Colonic mucosa (tissue), 4 donors: ENCODE results near the gene SSTR3. TPM values are rescaled to one million over a fixed set of nuclear protein-coding genes. Genes with fewer than 3 reads are reported as not detected.

Experiments used
- DNase-seq: peaks from one replicate; pipeline ENCODE4 v3.0.0-alpha.2; 2020
- H3K27ac ChIP-seq: fragments of 200-600 bp; one replicate; pipeline ENCODE4 v1.8.0; 2021
- H3K27me3 ChIP-seq: fragments of 200-600 bp; one replicate; pipeline ENCODE4 v1.8.0; 2021
- H3K36me3 ChIP-seq: fragments of 200-600 bp; one replicate; pipeline ENCODE4 v1.8.0; 2021
- H3K4me1 ChIP-seq: fragments of 200-600 bp; one replicate; pipeline ENCODE4 v1.8.0; 2021; ENCODE audit warnings: mild to moderate bottlenecking
- H3K4me3 ChIP-seq: fragments of 200-600 bp; one replicate; pipeline ENCODE4 v1.8.0; 2021
- H3K9ac ChIP-seq, 2 donors: one replicate each; pipeline ENCODE4 v1.7.0; 2013; ENCODE audit warnings: control low read depth in 2 of 2, low read depth in 2 of 2, low read length in 2 of 2
- H3K9me3 ChIP-seq: fragments of 200-600 bp; one replicate; pipeline ENCODE4 v1.8.0; 2021
- intact Hi-C: fragments of 100-400 bp; cut with DNase I; formaldehyde crosslinking; loops from one replicate; pipeline ENCODE4 v1.14.1; 2022
- total RNA-seq, 2 donors: library from RNA; stranded (reverse); fragmentation: NEBNext Ultra II Directional in 1 of 2; extraction: Animal tissue kit (Norgen Biotek cat#: 25700) in 1 of 2; gene quantifications; one replicate each; pipeline ENCODE4 v1.2.1, GENCODE V29; 2021
- TF ChIP-seq, protein P1 (sequence below): fragments of 200-600 bp; IDR thresholded peaks from one replicate; pipeline ENCODE4 v1.8.0; 2022; ENCODE audit warnings: antibody characterized with exemption, mild to moderate bottlenecking
- donor health status: healthy.
- donor health status: DM: no; HTN: no; CAD: no.
- donor health status: DM: no; HTN: no; CAD: no.

The SSTR3 gene
- total RNA-seq, 2 donors from 2014 or later = 0.12 TPM; not detected in 1

DNA sequence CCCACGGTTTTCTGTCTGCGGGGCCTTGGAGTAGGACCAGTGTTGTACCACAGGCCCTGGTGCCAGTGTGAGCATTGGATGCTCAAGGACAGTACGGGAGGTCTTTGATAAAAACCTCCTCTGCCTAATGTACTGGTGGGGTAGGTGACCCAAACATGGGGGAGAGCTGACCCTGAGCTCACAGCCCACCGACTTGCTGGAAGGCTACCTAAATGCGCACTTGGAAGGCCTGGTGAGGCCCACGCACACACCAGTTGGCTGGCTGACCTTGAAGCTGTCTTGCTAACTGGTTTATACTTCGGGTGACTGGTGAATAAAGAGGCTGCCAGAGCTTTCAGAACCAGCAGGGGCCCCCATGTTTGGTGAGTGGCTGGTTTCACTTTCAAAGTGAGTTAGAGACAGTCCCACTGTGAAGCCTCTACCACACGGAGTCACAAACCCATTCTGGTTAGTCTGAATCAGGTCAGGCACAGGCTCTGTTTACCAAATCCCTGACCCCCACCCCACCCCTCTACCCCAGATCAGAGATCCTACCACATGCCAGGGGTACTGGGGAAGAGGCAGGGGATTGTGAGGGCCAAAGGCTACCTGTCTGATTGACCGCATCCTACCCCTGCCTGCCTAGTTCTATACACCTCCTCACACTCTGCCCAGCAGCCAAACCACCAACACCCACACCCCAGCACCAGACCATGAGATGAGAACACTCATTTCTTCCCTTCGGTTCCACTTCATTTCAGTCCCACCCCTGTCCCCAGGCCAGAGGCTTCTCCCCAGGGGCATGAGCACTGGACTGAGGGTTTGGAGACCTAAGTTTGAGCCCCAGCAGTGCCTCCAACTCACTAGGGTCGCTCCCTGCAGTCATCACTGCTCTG, 49.8 kb downstream of the SSTR3 start:
- no peak for DNase-seq
- no peak overlapping the region for H3K4me3 ChIP-seq
- peak overlapping the region; percentile 44 for H3K27ac ChIP-seq
- intact Hi-C loops = loop anchor here (10.0 kb wide), 1 partner anchor 102 kb away; no protein-coding TSS in a partner anchor
- no peaks in the 10 kb centered on the region for H3K27me3 ChIP-seq
- H3K36me3 ChIP-seq = no peaks in the 10 kb centered on the region
- TF ChIP-seq, protein P1, sequence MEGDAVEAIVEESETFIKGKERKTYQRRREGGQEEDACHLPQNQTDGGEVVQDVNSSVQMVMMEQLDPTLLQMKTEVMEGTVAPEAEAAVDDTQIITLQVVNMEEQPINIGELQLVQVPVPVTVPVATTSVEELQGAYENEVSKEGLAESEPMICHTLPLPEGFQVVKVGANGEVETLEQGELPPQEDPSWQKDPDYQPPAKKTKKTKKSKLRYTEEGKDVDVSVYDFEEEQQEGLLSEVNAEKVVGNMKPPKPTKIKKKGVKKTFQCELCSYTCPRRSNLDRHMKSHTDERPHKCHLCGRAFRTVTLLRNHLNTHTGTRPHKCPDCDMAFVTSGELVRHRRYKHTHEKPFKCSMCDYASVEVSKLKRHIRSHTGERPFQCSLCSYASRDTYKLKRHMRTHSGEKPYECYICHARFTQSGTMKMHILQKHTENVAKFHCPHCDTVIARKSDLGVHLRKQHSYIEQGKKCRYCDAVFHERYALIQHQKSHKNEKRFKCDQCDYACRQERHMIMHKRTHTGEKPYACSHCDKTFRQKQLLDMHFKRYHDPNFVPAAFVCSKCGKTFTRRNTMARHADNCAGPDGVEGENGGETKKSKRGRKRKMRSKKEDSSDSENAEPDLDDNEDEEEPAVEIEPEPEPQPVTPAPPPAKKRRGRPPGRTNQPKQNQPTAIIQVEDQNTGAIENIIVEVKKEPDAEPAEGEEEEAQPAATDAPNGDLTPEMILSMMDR = no peak
- H3K9me3 ChIP-seq = no peaks in the 10 kb centered on the region
- no peak overlapping the region for H3K9ac ChIP-seq
- peaks cover 5% of the 10 kb centered on the region for H3K4me1 ChIP-seq

DNA sequence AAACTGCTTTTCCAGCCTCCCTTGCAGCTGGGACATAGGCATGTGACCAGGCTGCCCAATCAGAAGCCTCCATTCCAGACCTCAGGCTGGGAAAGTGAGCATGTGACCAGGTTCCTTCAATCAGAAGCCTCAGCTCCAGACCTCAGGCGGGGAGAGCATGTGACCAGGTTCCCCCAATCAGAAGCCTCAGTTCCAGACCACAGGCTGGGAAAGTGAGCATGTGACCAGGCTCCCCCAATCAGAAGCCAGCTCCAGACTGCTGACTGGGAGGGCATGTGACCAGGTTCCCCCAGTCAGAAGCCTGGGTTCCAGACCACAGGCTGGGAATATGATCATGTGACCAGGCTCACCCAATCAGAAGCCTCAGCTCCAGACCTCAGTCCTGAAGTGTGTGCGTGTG, 50.8 kb downstream of the SSTR3 start:
- Histone ChIP-seq H3K9me3 (no peaks in the 10 kb centered on the region), H3K27ac (no peak overlapping the region), H3K4me1 (peaks cover under 1% of the 10 kb centered on the region), H3K27me3 (no peaks in the 10 kb centered on the region), H3K4me3 (no peak overlapping the region), H3K9ac (no peak overlapping the region), H3K36me3 (no peaks in the 10 kb centered on the region)
- TF ChIP-seq, protein P1 = no peak
- intact Hi-C loops = loop anchor here (10.0 kb wide), 1 partner anchor 103 kb away; no protein-coding TSS in a partner anchor
- DNase-seq = no peak

DNA sequence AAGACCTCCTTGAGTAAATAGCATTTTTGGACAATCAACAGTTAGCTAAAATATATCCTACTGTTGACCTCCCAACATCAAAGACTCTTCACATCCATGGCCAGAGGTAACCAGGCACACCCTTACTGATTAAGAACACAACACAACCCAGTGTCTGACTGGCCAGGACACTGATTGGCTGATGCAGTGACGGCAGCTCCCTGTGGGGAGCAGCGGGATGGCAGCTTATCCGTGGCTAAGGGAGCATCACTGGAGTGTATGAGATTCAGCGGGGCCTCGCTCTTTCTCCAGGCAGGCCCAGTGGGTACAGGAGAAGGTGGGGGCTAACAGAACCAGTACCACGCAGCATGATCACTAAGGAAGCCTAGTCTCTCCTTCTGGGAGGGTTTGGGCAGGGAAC, 52.2 kb downstream of the SSTR3 start:
- H3K27me3 ChIP-seq = no peaks in the 10 kb centered on the region
- no peak overlapping the region for H3K27ac ChIP-seq
- TF ChIP-seq, protein P1 = no peak
- H3K4me1 ChIP-seq = no peaks in the 10 kb centered on the region
- H3K9me3 ChIP-seq = no peaks in the 10 kb centered on the region
- no peak overlapping the region for H3K9ac ChIP-seq
- intact Hi-C loops = loop anchor here (10.0 kb wide), 1 partner anchor 105 kb away; no protein-coding TSS in a partner anchor
- no peaks in the 10 kb centered on the region for H3K36me3 ChIP-seq
- H3K4me3 ChIP-seq = no peak overlapping the region
- no peak for DNase-seq

DNA sequence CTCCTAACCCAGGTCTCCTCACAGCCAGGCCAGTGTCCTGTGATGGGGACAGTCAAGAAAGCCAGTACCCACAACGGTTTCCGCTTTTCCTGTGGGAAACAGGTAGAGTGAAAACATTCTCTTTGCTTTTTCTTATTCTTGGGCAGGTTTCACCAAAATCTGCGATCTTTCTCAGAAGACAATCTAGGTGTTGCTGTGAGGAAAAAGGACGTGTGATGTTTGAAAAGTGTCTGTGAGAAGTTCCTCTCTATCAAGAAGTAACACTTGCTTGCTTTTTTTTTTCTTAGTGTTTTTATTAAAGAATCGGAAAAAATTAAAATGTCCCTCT, 53.4 kb downstream of the SSTR3 start:
- Histone ChIP-seq H3K27me3 (no peaks in the 10 kb centered on the region), H3K9me3 (no peaks in the 10 kb centered on the region), H3K9ac (no peak overlapping the region), H3K4me3 (no peak overlapping the region), H3K27ac (no peak overlapping the region), H3K4me1 (no peaks in the 10 kb centered on the region), H3K36me3 (no peaks in the 10 kb centered on the region)
- TF ChIP-seq, protein P1 = no peak
- DNase-seq = no peak
- intact Hi-C loops = no loop called here

DNA sequence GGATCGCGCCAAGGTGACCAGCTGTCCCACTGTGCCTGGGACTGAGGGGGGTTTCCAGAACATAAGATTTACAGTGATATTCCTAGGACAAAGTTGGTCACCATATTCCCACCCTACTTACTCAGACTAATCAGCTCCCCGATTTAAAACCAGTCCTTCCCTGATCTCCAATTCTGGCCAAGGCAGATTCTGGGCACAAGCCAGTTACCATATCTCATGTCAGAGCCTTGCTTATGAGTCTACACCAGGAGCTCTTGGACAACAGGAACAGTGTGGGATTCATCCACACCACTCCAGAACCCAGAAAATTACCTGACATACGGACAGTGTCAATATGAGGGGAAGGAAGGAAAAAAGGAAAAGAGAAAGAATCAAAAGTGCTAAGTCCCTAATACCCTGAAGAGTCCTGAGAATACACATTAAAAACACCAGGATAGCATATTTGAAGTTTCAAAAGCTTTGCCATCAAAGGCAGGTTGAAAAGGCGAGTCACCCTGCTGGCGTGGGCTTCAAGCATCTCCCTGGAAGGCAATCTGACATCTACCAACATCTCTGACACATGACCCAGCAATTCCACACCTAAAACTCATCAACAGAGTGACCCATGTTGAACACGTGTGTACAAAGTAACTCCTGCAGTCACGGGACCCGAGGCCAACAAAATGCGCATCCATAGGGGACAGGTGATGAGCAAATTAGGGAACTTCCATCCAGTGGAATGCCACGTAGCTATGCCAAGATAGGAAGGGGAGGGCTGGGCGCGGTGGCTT, 54.6 kb downstream of the SSTR3 start:
- H3K27me3 ChIP-seq = no peaks in the 10 kb centered on the region
- intact Hi-C loops = no loop called here
- H3K9ac ChIP-seq = no peak overlapping the region
- no peak overlapping the region for H3K27ac ChIP-seq
- no peak for DNase-seq
- no peaks in the 10 kb centered on the region for H3K4me1 ChIP-seq
- no peaks in the 10 kb centered on the region for H3K36me3 ChIP-seq
- TF ChIP-seq, protein P1 = no peak
- no peak overlapping the region for H3K4me3 ChIP-seq
- H3K9me3 ChIP-seq = no peaks in the 10 kb centered on the region
